Measurements from ENCODE around the gene IRAK3.

Gene IRAK3

DNA sequence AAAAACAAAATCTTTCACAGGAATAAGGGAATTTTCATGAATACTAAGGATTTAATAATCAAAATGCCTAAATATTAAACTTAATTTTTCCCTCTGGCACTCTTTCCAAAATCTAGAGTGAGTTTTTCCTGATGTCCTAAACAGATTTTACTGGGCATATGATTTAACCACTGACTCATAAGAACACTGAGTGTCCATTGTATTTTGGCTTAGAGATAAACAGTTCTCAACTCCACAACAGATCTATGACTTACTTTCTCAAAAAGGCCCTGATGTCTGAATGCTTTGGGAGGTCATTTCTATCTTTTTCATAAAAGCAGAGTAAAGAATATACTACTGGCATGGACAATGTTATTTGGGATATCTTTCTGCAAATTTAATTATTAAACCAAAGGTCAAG is 34.2 kb upstream of the IRAK3 start:
- TF ChIP-seq, protein P1, sequence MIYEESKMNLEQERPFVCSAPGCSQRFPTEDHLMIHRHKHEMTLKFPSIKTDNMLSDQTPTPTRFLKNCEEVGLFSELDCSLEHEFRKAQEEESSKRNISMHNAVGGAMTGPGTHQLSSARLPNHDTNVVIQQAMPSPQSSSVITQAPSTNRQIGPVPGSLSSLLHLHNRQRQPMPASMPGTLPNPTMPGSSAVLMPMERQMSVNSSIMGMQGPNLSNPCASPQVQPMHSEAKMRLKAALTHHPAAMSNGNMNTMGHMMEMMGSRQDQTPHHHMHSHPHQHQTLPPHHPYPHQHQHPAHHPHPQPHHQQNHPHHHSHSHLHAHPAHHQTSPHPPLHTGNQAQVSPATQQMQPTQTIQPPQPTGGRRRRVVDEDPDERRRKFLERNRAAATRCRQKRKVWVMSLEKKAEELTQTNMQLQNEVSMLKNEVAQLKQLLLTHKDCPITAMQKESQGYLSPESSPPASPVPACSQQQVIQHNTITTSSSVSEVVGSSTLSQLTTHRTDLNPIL (CRISPR knock-in tag; IDR thresholded peaks at IDR 0.05; ENCODE audit: low read depth), result no peak
- no peak for TF ChIP-seq ISL1 (CRISPR knock-in tag; IDR thresholded peaks at IDR 0.05)
- no peak for TF ChIP-seq GLIS3 (CRISPR knock-in tag; IDR thresholded peaks at IDR 0.05)
- no peak for TF ChIP-seq ZNF565 (CRISPR knock-in tag; conservative IDR thresholded peaks at IDR 0.05; ENCODE audit: low read depth)
- TF ChIP-seq ZNF70 (CRISPR knock-in tag; IDR thresholded peaks at IDR 0.05), result no peak
- TF ChIP-seq ZC3H10 (CRISPR knock-in tag; IDR thresholded peaks at IDR 0.05), result no peak
- TF ChIP-seq ZFP30 (CRISPR knock-in tag; IDR thresholded peaks at IDR 0.05), result no peak
- no peak for TF ChIP-seq OSR1 (CRISPR knock-in tag; IDR thresholded peaks at IDR 0.05)
- no peak for TF ChIP-seq BACH2 (CRISPR knock-in tag; IDR thresholded peaks at IDR 0.05; ENCODE audit: borderline replicate concordance)
- TF ChIP-seq PATZ1 (CRISPR knock-in tag; IDR thresholded peaks at IDR 0.05; ENCODE audit: borderline replicate concordance), result no peak
- no peak for TF ChIP-seq ZFP3 (CRISPR knock-in tag; IDR thresholded peaks at IDR 0.05)
- no peak for TF ChIP-seq ESRRG (CRISPR knock-in tag; IDR thresholded peaks at IDR 0.05)
- TF ChIP-seq ARNTL (CRISPR knock-in tag; IDR thresholded peaks at IDR 0.05; ENCODE audit: borderline replicate concordance, low read depth), result no peak
- no peak for TF ChIP-seq SNAI2 (CRISPR knock-in tag; IDR thresholded peaks at IDR 0.05)
- TF ChIP-seq CSRNP3 (CRISPR knock-in tag; IDR thresholded peaks at IDR 0.05), result no peak
- TF ChIP-seq ZNF8 (CRISPR knock-in tag; IDR thresholded peaks at IDR 0.05), result no peak
- TF ChIP-seq TCF4 (CRISPR knock-in tag; IDR thresholded peaks at IDR 0.05; ENCODE audit: borderline replicate concordance), result no peak
- TF ChIP-seq RARB (CRISPR knock-in tag; IDR thresholded peaks at IDR 0.05), result no peak
- TF ChIP-seq PPARA (CRISPR knock-in tag; IDR thresholded peaks at IDR 0.05; ENCODE audit: borderline replicate concordance), result no peak
- TF ChIP-seq CSDC2 (CRISPR knock-in tag; IDR thresholded peaks at IDR 0.05), result no peak
- ATAC-seq, result no peak

DNA sequence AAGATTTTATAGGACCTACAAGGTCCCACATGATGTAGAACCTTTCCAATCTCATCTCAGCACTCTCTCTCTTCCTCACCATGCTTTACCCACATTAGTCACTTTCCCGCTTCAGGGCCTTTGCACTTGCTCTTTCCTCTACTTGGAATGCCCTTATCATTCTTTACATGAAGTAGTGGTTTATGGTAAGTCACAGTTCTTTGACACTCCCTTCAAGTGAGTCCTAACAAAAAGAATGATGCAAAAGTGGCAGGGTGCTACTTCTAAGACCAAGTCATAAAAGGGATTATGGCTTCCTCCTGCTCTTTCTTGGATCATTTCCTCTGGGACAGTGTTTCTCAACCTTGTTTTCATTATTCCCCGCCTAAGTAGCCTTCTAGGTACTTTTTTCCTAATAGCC is 32.4 kb upstream of the IRAK3 start:
- no peak for ATAC-seq
- TF ChIP-seq, protein P1 (CRISPR knock-in tag; IDR thresholded peaks at IDR 0.05; ENCODE audit: low read depth), result no peak
- TF ChIP-seq ESRRG (CRISPR knock-in tag; IDR thresholded peaks at IDR 0.05), result no peak
- TF ChIP-seq ZFP30 (CRISPR knock-in tag; IDR thresholded peaks at IDR 0.05), result no peak
- no peak for TF ChIP-seq ZNF565 (CRISPR knock-in tag; conservative IDR thresholded peaks at IDR 0.05; ENCODE audit: low read depth)
- TF ChIP-seq SNAI2 (CRISPR knock-in tag; IDR thresholded peaks at IDR 0.05), result no peak
- no peak for TF ChIP-seq TCF4 (CRISPR knock-in tag; IDR thresholded peaks at IDR 0.05; ENCODE audit: borderline replicate concordance)
- TF ChIP-seq PATZ1 (CRISPR knock-in tag; IDR thresholded peaks at IDR 0.05; ENCODE audit: borderline replicate concordance), result no peak
- TF ChIP-seq ISL1 (CRISPR knock-in tag; IDR thresholded peaks at IDR 0.05), result no peak
- no peak for TF ChIP-seq ARNTL (CRISPR knock-in tag; IDR thresholded peaks at IDR 0.05; ENCODE audit: borderline replicate concordance, low read depth)
- TF ChIP-seq ZC3H10 (CRISPR knock-in tag; IDR thresholded peaks at IDR 0.05), result no peak
- no peak for TF ChIP-seq ZFP3 (CRISPR knock-in tag; IDR thresholded peaks at IDR 0.05)
- no peak for TF ChIP-seq CSRNP3 (CRISPR knock-in tag; IDR thresholded peaks at IDR 0.05)
- no peak for TF ChIP-seq OSR1 (CRISPR knock-in tag; IDR thresholded peaks at IDR 0.05)
- no peak for TF ChIP-seq PPARA (CRISPR knock-in tag; IDR thresholded peaks at IDR 0.05; ENCODE audit: borderline replicate concordance)
- TF ChIP-seq, protein P2, sequence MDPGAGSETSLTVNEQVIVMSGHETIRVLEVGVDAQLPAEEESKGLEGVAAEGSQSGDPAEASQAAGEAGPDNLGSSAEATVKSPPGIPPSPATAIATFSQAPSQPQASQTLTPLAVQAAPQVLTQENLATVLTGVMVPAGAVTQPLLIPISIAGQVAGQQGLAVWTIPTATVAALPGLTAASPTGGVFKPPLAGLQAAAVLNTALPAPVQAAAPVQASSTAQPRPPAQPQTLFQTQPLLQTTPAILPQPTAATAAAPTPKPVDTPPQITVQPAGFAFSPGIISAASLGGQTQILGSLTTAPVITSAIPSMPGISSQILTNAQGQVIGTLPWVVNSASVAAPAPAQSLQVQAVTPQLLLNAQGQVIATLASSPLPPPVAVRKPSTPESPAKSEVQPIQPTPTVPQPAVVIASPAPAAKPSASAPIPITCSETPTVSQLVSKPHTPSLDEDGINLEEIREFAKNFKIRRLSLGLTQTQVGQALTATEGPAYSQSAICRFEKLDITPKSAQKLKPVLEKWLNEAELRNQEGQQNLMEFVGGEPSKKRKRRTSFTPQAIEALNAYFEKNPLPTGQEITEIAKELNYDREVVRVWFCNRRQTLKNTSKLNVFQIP (CRISPR knock-in tag; IDR thresholded peaks at IDR 0.05; ENCODE audit: borderline replicate concordance, low read depth), result no peak
- TF ChIP-seq CSDC2 (CRISPR knock-in tag; IDR thresholded peaks at IDR 0.05), result no peak
- TF ChIP-seq RARB (CRISPR knock-in tag; IDR thresholded peaks at IDR 0.05), result no peak
